Osteocyte (in vitro differentiated cells): Measurements from ENCODE around the gene SMYD1. TPM values are rescaled to one million over a fixed set of nuclear protein-coding genes. Genes with fewer than 3 reads are reported as not detected.

Experiments
- DNase-seq: peaks from one replicate; pipeline ENCODE4 v3.0.0; 2021; ENCODE audit warnings: mixed read lengths; ENCODE audit not compliant: unreplicated experiment; ENCODE audit errors: extremely low spot score
- H3K27ac Mint-ChIP-seq: one replicate; pipeline ENCODE4 v1.8.0; 2021; ENCODE audit warnings: mild to moderate bottlenecking, mixed read lengths; ENCODE audit not compliant: unreplicated experiment
- H3K27me3 Mint-ChIP-seq: one replicate; pipeline ENCODE4 v1.8.0; 2021; ENCODE audit warnings: mixed read lengths; ENCODE audit not compliant: unreplicated experiment
- H3K36me3 Mint-ChIP-seq: one replicate; pipeline ENCODE4 v1.8.0; 2021; ENCODE audit warnings: mixed read lengths; ENCODE audit not compliant: unreplicated experiment
- H3K4me1 Mint-ChIP-seq: one replicate; pipeline ENCODE4 v1.8.0; 2021; ENCODE audit warnings: mixed read lengths; ENCODE audit not compliant: unreplicated experiment
- H3K4me3 Mint-ChIP-seq: one replicate; pipeline ENCODE4 v1.8.0; 2021; ENCODE audit warnings: mild to moderate bottlenecking, moderate library complexity, mixed read lengths; ENCODE audit not compliant: unreplicated experiment
- H3K9me3 Mint-ChIP-seq: one replicate; pipeline ENCODE4 v1.8.0; 2021; ENCODE audit warnings: mixed read lengths; ENCODE audit not compliant: unreplicated experiment
- total RNA-seq: library from RNA; stranded (reverse); gene quantifications from 2 replicates; pipeline ENCODE4 v1.2.1, GENCODE V29; 2021
- TF ChIP-seq, protein P1 (sequence below): fragments of 200-600 bp; sonication (generic); IDR thresholded peaks from 2 replicates; pipeline ENCODE4 v1.5.0; 2021; ENCODE audit warnings: antibody characterized with exemption, mild to moderate bottlenecking, moderate library complexity

The SMYD1 gene
- total RNA-seq, 1 donor from 2014 or later, result not detected

DNA sequence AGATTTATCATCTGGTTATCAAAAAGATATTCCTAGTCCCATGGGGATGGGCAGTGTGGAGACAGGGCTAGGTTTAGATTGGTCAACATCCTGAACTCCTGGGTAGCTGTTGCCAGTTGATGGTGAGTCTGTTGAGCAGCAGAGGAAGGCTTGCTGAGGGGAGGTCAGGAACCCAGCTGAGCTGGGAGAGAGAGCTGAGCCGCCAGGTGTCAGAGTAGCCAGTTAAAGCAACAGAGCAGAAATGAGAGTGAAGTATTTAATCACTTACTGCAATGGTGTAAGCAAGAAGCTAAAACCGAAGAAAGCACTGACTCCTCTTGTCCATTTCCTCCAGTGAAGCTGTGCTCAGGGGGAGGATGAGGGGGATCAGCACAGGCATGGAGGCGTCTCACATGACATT is 29.6 kb downstream of the SMYD1 start:
- Mint-ChIP-seq H3K27ac (no peak overlapping the region), H3K4me3 (no peak overlapping the region), H3K9me3 (no peaks in the 10 kb centered on the region), H3K36me3 (no peaks in the 10 kb centered on the region), H3K4me1 (peaks cover 2% of the 10 kb centered on the region), H3K27me3 (peaks cover 27% of the 10 kb centered on the region)
- TF ChIP-seq, protein P1, sequence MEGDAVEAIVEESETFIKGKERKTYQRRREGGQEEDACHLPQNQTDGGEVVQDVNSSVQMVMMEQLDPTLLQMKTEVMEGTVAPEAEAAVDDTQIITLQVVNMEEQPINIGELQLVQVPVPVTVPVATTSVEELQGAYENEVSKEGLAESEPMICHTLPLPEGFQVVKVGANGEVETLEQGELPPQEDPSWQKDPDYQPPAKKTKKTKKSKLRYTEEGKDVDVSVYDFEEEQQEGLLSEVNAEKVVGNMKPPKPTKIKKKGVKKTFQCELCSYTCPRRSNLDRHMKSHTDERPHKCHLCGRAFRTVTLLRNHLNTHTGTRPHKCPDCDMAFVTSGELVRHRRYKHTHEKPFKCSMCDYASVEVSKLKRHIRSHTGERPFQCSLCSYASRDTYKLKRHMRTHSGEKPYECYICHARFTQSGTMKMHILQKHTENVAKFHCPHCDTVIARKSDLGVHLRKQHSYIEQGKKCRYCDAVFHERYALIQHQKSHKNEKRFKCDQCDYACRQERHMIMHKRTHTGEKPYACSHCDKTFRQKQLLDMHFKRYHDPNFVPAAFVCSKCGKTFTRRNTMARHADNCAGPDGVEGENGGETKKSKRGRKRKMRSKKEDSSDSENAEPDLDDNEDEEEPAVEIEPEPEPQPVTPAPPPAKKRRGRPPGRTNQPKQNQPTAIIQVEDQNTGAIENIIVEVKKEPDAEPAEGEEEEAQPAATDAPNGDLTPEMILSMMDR, result no peak
- DNase-seq, result no peak

DNA sequence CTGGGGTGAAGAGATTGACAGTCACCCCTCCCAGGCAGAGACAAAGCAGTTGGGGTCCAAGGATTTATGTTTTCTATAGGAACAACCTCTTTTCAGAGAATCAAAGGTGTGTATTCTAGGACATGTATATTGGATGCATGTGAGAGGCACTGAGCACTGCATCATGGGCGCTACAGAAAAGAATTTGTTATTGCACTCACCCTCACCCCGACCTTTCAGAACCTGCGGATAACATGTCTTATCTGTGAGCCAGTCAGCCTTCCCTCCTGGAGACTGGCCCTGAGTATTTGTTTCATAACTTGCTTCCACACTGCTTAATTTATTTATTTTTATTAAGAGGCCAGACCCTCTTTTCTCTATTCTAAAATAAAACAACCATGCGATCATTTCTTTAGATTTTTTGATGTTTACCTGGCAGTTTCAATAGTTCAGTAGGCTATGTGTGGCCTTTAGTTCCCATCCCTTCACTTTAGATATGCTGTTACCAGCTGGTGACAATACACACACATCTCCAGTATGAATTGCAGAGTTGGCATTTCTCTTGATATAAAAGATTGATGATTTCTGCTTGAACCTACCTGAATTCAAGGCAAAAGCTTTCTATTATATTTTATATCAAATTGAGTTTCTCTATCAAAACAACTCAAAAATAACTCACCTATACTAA is 30.4 kb downstream of the SMYD1 start:
- Mint-ChIP-seq H3K27ac (no peak overlapping the region), H3K36me3 (no peaks in the 10 kb centered on the region), H3K9me3 (no peaks in the 10 kb centered on the region), H3K27me3 (peaks cover 34% of the 10 kb centered on the region), H3K4me3 (no peak overlapping the region), H3K4me1 (peaks cover 2% of the 10 kb centered on the region)
- TF ChIP-seq, protein P1, result no peak
- DNase-seq, result no peak

DNA sequence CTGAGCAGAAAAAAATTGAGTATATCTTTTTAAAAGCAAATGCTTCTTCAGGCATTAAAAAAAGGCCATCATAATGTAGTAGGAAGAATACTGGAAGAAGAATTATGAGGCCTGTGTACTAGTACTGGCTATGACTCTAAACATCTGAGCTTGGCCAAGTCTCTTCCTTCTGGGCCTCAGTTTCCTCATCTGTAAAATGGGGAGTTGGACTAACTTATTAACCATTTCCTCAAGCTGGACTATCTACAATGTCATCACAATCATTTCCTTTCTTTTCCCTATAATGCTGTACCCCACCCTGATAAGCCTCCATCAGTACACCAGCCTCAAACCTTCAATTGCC is 30.9 kb downstream of the SMYD1 start:
- H3K4me1 Mint-ChIP-seq, result peaks cover 2% of the 10 kb centered on the region
- no peaks in the 10 kb centered on the region for H3K9me3 Mint-ChIP-seq
- no peak overlapping the region for H3K27ac Mint-ChIP-seq
- no peaks in the 10 kb centered on the region for H3K36me3 Mint-ChIP-seq
- TF ChIP-seq, protein P1, result no peak
- no peak for DNase-seq
- no peak overlapping the region for H3K4me3 Mint-ChIP-seq
- H3K27me3 Mint-ChIP-seq, result peaks cover 36% of the 10 kb centered on the region

DNA sequence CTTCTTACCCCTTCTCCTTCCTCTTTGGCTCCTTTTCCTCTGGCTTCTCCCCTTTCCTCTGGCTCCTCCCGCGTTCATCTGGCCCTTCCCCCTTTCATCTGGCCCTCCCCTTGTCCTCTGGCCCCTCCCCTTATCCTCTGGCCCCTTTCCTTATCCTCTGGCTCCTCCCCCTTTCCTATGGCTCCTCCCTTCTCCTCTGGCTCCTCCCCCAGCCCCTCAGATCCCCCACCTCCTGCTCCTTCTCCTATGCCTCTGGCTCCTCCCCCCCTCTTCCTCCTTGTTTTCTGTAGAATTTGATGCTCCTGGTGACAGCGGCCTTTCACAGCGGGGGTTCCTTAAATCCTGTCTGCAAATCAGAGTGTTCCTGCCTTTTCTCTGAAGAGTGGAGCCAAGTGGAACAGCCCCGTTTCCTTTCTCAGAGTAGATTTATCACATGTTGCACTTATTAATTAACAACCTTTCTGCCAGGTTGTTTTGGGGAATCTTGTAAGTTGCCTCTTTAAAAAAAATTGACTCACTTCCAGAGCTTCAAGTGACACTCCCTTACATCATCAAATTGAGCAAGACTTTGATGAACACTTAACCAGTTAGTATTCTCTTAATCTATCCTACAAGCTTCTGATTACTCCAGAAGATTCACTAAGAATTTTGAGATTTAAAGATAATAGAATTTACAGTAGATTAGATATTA is 32.3 kb downstream of the SMYD1 start:
- H3K4me1 Mint-ChIP-seq, result peaks cover 2% of the 10 kb centered on the region
- no peak overlapping the region for H3K27ac Mint-ChIP-seq
- TF ChIP-seq, protein P1, result no peak
- H3K36me3 Mint-ChIP-seq, result no peaks in the 10 kb centered on the region
- H3K9me3 Mint-ChIP-seq, result no peaks in the 10 kb centered on the region
- no peak for DNase-seq
- H3K27me3 Mint-ChIP-seq, result peaks cover 26% of the 10 kb centered on the region
- no peak overlapping the region for H3K4me3 Mint-ChIP-seq

DNA sequence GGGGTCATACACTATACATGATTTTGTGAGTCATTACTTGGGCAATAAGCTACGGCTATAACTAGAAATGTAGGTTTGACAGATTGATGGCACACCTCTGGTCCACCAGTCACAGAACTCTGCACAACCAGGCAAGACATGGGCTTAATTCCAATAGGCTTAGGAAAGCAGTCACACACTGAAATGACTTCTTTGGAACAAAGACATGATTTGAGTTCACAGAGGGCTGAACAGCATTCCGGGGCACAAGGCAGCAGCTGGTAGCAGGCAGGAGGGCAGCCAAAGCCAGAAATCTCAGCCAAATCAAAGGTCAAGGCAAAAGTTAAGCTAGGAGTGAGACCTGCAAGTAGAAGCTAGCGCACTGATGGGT is 32.8 kb downstream of the SMYD1 start:
- Mint-ChIP-seq H3K27ac (no peak overlapping the region), H3K4me3 (no peak overlapping the region), H3K36me3 (no peaks in the 10 kb centered on the region), H3K4me1 (peaks cover 2% of the 10 kb centered on the region), H3K9me3 (no peaks in the 10 kb centered on the region), H3K27me3 (peaks cover 25% of the 10 kb centered on the region)
- TF ChIP-seq, protein P1, result no peak
- DNase-seq, result no peak
